Lung (tissue), 16 donors: Measurements from ENCODE around the gene EIF3L. TPM values are rescaled to one million over a fixed set of nuclear protein-coding genes. Genes with fewer than 3 reads are reported as not detected.
"Not testable (repeated sequence)": the region's sequence is repeated elsewhere in the genome, so short reads cannot be mapped to it uniquely, and the experiment has no call there.

ENCODE experiments used
- ATAC-seq: fragments of 200-7000 bp; cut with Tn5 transposase; one replicate; pipeline ENCODE4 v1.9.1; 2020; ENCODE audit warnings: moderate number of reproducible peaks; ENCODE audit not compliant: insufficient read depth, low FRiP score
- DNase-seq, 3 donors: peaks; one replicate each; pipeline ENCODE4 v3.0.0-alpha.2; 2013 to 2017
- H3K27ac ChIP-seq, 2 donors: one replicate each; pipeline ENCODE4 v1.5.1; 2013; ENCODE audit warnings: mild to moderate bottlenecking in 2 of 2, moderate library complexity in 2 of 2, control low read depth in 1 of 2, inconsistent platforms in 1 of 2, low read depth in 1 of 2, low read length in 1 of 2
- H3K27me3 ChIP-seq, 3 donors: one replicate each; pipeline ENCODE4 v1.5.1; 2013; ENCODE audit warnings: low read length in 2 of 3; ENCODE audit not compliant: control insufficient read depth in 3 of 3, insufficient read depth in 3 of 3
- H3K36me3 ChIP-seq, 4 donors: one replicate each; pipeline ENCODE4 v1.5.1; 2013; ENCODE audit warnings: low read length in 4 of 4, mild to moderate bottlenecking in 1 of 4, moderate library complexity in 1 of 4; ENCODE audit not compliant: control insufficient read depth in 4 of 4, insufficient read depth in 4 of 4
- H3K4me1 ChIP-seq, 5 donors: one replicate each; pipeline ENCODE4 v1.5.1; 2013; ENCODE audit warnings: low read length in 5 of 5, mild to moderate bottlenecking in 2 of 5, moderate library complexity in 1 of 5; ENCODE audit not compliant: control insufficient read depth in 5 of 5, insufficient read depth in 5 of 5
- H3K4me3 ChIP-seq: one replicate; pipeline ENCODE4 v1.5.1; 2013; ENCODE audit warnings: mild to moderate bottlenecking, control low read depth, moderate library complexity
- H3K9ac ChIP-seq, 2 donors: one replicate each; pipeline ENCODE4 v1.5.1; 2013; ENCODE audit warnings: low read length in 2 of 2, control low read depth in 1 of 2; ENCODE audit not compliant: insufficient read depth in 1 of 2
- H3K9me3 ChIP-seq, 4 donors: one replicate each; pipeline ENCODE4 v1.5.1; 2013; ENCODE audit warnings: low read length in 3 of 4, mild to moderate bottlenecking in 1 of 4, moderate library complexity in 1 of 4; ENCODE audit not compliant: control insufficient read depth in 4 of 4, insufficient read depth in 3 of 4
- CTCF ChIP-seq: IDR thresholded peaks from 2 replicates; pipeline ENCODE4 v1.5.1; 2012; ENCODE audit warnings: mild to moderate bottlenecking; ENCODE audit errors: control extremely low read depth, extremely low read depth
- WGBS, 2 donors: extraction: QIAGEN DNeasy Blood & Tissue Kit; methylation state at CpG; one replicate each; pipeline ENCODE4 v1.1.7; 2013; 5-methylcytosine and 5-hydroxymethylcytosine counted together
- long read RNA-seq, 5 donors: transcript quantifications; one replicate each; lab custom pipeline, GENCODE V29; 2026
- polyA plus RNA-seq, 2 donors: library from polyadenylated mRNA; stranded (reverse); fragments of 200-250 nt; gene quantifications; one replicate each; pipeline ENCODE4 v1.2.1, GENCODE V29; 2013
- total RNA-seq, 2 donors: library from RNA; depleted of rRNA in 1 of 2; stranded (reverse); fragments of >200 nt in 1 of 2; gene quantifications; one replicate each; pipeline ENCODE4 v1.2.1, GENCODE V29; 2014 to 2021
- donor health status: control.
- donor health status: control.
- donor health status: Bipolar disorder and iron deficiency.
- donor health status: healthy.
- donor health status: DM: yes; HTN: yes; CAD: no.

EIF3L gene
- total RNA-seq (100 to 1,000 TPM; 281 to 420 TPM), polyA plus RNA-seq (100 to 1,000 TPM; 175 to 224 TPM)
- long read RNA-seq, donor 1, transcript EIF3L-203 (13 exons, 3,220 nt): major isoform, 215 of 412 reads
- long read RNA-seq, donor 1, transcript EIF3L-209 (2 exons, 348 nt): minor isoform, 29 of 412 reads
- long read RNA-seq, donor 1, partial matches to known transcripts: 144 of 412 reads
- long read RNA-seq, donor 1, other reads (novel, unspliced or antisense): 19 of 412 reads
- long read RNA-seq, donor 2, transcript EIF3L-209 (2 exons, 348 nt): minor isoform, 14 of 146 reads
- long read RNA-seq, donor 2, transcript EIF3L-203 (13 exons, 3,220 nt): major isoform, 46 of 146 reads
- long read RNA-seq, donor 2, partial matches to known transcripts: 78 of 146 reads
- long read RNA-seq, donor 2, other reads (novel, unspliced or antisense): 5 of 146 reads
- long read RNA-seq, donor 3, transcript EIF3L-203 (13 exons, 3,220 nt): major isoform, 95 of 179 reads
- long read RNA-seq, donor 3, transcript EIF3L-209 (2 exons, 348 nt): minor isoform, 8 of 179 reads
- long read RNA-seq, donor 3, partial matches to known transcripts: 72 of 179 reads
- long read RNA-seq, donor 3, other reads (novel, unspliced or antisense): 0 of 179 reads
- long read RNA-seq, donor 4, transcript EIF3L-203 (13 exons, 3,220 nt): minor isoform, 28 of 169 reads
- long read RNA-seq, donor 4, transcript EIF3L-209 (2 exons, 348 nt): major isoform, 36 of 169 reads
- long read RNA-seq, donor 4, partial matches to known transcripts: 104 of 169 reads
- long read RNA-seq, donor 4, other reads (novel, unspliced or antisense): 0 of 169 reads
- long read RNA-seq, donor 5, transcript EIF3L-209 (2 exons, 348 nt): minor isoform, 25 of 384 reads
- long read RNA-seq, donor 5, transcript EIF3L-203 (13 exons, 3,220 nt): major isoform, 190 of 384 reads
- long read RNA-seq, donor 5, partial matches to known transcripts: 160 of 384 reads
- long read RNA-seq, donor 5, other reads (novel, unspliced or antisense): 7 of 384 reads

GRCh38 chr22:37849089-37849751 is at the start of gene EIF3L:
TSS of gene EIF3L (plus strand) at chr22:37849419. CDS start at chr22:37849450, 31 bp downstream.
- Histone ChIP-seq H3K27ac (peak within 1 kb of the TSS; percentile 85 to 88), H3K9me3 (peaks cover 0 to 4% (median 0%) of the 10 kb centered on the region in 4 donors), H3K27me3 (no peaks in the 10 kb centered on the region), H3K36me3 (peaks cover 0 to 29% (median 15%) of the 10 kb centered on the region in 4 donors), H3K9ac (peak within 1 kb of the TSS; percentile 74 to 93), H3K4me3 (peak within 1 kb of the TSS; percentile 80), H3K4me1 (peaks cover 0 to 16% (median 4%) of the 10 kb centered on the region in 5 donors)
- peak; percentile 88 for ATAC-seq
- DNase-seq: peak; percentile 91 to 94 (median 91)
- TF ChIP-seq CTCF: no peak
- WGBS, 2 donors: 1% methylated on average over 49 of the region's 49 CpGs

GRCh38 chr22:37799979-37800378 is 49.2 kb upstream of the EIF3L start:
- H3K27ac ChIP-seq, H3K4me3 ChIP-seq, DNase-seq, H3K27me3 ChIP-seq, H3K9me3 ChIP-seq, H3K9ac ChIP-seq, H3K36me3 ChIP-seq, ATAC-seq: not testable (repeated sequence)
- peaks cover 0 to 19% (median 8%) of the 10 kb centered on the region in 5 donors for H3K4me1 ChIP-seq
- WGBS, 2 donors: 55 to 83% methylated on average over 9 of the region's 9 CpGs

GRCh38 chr22:37801946-37802309 is 47.3 kb upstream of the EIF3L start:
- H3K4me1 ChIP-seq: peaks cover 0 to 19% (median 8%) of the 10 kb centered on the region in 5 donors
- WGBS, 2 donors: 1 to 8% methylated on average over 12 to 13 of the region's 13 CpGs
- no peak for ATAC-seq

More at GRCh38 chr22:37801946-37802309, 47.3 kb upstream of the EIF3L start:
- DNase-seq: peak; percentile 36 to 42 (median 39)
- TF ChIP-seq CTCF: no peak
- Histone ChIP-seq H3K27ac (peak overlapping the region in 1 of 2 donors; percentile 75), H3K4me3 (peak overlapping the region; percentile 52), H3K36me3 (no peaks in the 10 kb centered on the region), H3K9ac (peak overlapping the region in 1 of 2 donors; percentile 19), H3K27me3 (no peaks in the 10 kb centered on the region), H3K9me3 (no peaks in the 10 kb centered on the region)
